ACC112 (cell line): ENCODE results near the gene GCGR.
A peak's percentile ranks its signal among the peaks of the same experiment; 100 is the strongest.

Experiments
- H2AFZ ChIP-seq: fragments of 200-600 bp; sonication (generic); one replicate; pipeline ENCODE4 v1.6.0; 2017; ENCODE audit warnings: antibody characterized with exemption, low read length; ENCODE audit not compliant: unreplicated experiment
- H3K27ac ChIP-seq: fragments of 200-600 bp; sonication (generic); 2 replicates; pipeline ENCODE4 v1.5.1; 2014; ENCODE audit warnings: low read depth, mild to moderate bottlenecking, antibody characterized with exemption, low read length, moderate library complexity
- H3K27me3 ChIP-seq: fragments of 200-600 bp; sonication (generic); 2 replicates; pipeline ENCODE4 v1.6.1; 2014; ENCODE audit warnings: mild to moderate bottlenecking, antibody characterized with exemption, low read length, moderate library complexity, mixed read lengths; ENCODE audit not compliant: insufficient read depth
- H3K36me3 ChIP-seq: fragments of 200-600 bp; sonication (generic); 2 replicates; pipeline ENCODE4 v1.6.1; 2016; ENCODE audit warnings: mild to moderate bottlenecking, antibody characterized with exemption, low read length, moderate library complexity, mixed read lengths; ENCODE audit not compliant: insufficient read depth
- H3K4me1 ChIP-seq: fragments of 200-600 bp; sonication (generic); one replicate; pipeline ENCODE4 v1.6.1; 2016; ENCODE audit warnings: low read length, mixed read lengths; ENCODE audit not compliant: insufficient read depth, unreplicated experiment, control insufficient read depth
- H3K4me3 ChIP-seq: fragments of 200-600 bp; sonication (generic); 2 replicates; pipeline ENCODE4 v1.5.1; 2014; ENCODE audit warnings: mild to moderate bottlenecking, low read depth, low read length
- H3K79me2 ChIP-seq: fragments of 200-600 bp; sonication (generic); one replicate; pipeline ENCODE4 v1.6.0; 2016; ENCODE audit warnings: low read length; ENCODE audit not compliant: control insufficient read depth, unreplicated experiment, insufficient read depth

GCGR gene

DNA sequence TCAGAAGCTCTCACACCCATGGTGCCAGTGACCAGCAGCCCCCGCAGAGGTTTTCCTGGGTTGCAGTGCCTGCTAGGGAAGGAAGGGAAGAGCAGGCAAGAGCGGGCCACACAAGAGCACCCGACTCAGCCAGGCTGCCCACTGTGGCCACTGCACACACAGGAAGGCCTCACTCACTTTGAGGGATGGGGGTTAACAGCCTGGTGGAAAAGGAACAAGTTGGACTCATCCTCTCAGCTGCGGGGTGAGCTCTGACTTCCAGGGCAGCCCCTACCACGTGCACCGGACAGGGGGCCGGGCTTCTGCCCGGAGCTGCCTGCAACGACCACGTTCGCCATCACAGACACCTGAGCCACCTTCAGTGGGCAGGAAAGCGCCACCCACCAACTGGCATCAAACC, 48.3 kb downstream of the GCGR start:
- H3K4me1 ChIP-seq = peaks cover 5% of the 10 kb centered on the region
- no peak overlapping the region for H3K4me3 ChIP-seq
- no peak overlapping the region for H3K27ac ChIP-seq
- H3K36me3 ChIP-seq = peaks cover 44% of the 10 kb centered on the region; the same call in 1 of the 2 replicates
- no peak overlapping the region for H2AFZ ChIP-seq
- no peaks in the 10 kb centered on the region for H3K27me3 ChIP-seq
- H3K79me2 ChIP-seq = peaks cover 54% of the 10 kb centered on the region

DNA sequence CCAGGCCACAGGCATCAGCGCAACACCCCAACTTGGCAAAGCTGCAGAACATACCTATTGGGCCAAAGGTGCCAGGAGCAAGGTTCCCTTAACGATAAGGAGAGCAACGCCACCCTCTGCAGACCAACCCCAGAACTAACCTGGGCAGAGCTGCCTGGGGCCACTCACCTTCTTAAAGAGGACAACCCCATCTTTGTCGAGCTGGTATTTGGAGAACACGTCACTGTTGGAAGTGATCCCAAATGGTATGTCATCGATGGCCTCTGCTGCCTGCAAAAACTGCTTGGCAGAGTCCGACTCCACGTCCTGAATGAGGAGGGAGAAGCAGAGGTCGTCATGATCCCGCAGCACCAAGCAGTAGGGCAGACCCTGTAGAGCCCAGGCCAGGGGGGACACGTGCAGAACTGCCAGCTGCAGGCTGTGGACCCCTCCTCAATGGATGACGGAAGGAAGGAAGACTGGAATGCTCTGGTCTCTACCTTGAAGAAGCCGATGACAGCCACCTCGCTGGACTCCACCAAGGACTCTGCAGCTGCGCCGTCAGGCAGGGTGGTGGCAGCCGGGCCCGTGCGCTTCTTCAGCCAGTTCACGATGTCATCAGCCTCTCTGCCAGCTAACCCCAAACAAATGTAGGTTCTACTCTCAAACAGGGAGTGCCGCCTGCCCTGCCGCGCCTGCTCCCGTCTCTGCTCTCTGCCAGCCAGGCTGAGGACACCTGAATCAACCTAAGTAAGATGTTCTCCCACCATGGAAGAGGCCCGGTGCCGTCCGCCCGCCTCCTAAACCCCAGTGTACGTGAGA, 51.2 kb downstream of the GCGR start:
- H3K27ac ChIP-seq = no peak overlapping the region
- H3K27me3 ChIP-seq = no peaks in the 10 kb centered on the region
- H2AFZ ChIP-seq = no peak overlapping the region
- H3K4me1 ChIP-seq = peaks cover 20% of the 10 kb centered on the region
- H3K36me3 ChIP-seq = peaks cover 53% of the 10 kb centered on the region; the same call in 1 of the 2 replicates
- H3K4me3 ChIP-seq = no peak overlapping the region
- H3K79me2 ChIP-seq = peaks cover 83% of the 10 kb centered on the region

DNA sequence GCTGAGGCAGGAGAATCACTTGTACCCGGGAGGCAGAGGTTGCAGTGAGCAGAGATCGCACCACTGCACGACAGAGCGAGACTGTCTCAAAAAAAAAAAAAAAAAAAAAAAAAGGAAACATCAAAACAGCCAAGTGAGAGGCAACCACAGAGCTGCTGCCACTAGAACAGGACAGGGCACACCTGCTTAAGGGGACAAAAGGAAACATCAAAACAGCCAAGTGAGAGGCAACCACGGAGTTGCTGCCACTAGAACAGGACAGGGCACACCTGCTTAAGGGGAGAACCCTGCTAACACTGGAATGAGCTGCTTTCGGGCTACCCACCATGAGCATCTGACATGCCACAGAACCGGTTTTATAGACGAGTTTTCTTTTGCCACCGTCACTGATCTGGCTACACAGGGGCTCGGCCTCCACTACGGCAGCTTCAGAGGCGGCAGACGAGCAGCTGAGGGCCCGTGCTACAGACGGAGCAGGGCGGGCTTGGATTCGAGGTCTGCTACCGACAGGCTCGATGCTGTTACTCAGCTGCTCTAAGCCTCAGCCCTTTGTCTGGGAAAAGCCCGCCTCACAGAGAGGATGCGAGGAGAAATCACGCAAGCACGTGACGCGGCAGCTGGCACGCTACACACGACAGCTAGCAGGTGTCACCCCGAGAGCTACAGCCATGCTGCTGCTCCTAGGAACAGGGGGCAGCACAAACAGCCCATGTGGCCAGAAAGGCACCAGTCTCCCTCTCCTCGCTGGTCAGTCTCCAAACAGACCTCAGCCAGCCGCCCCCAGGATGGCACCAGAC, 54.4 kb downstream of the GCGR start:
- peaks cover 81% of the 10 kb centered on the region for H3K79me2 ChIP-seq
- H3K27me3 ChIP-seq = no peaks in the 10 kb centered on the region
- H3K4me3 ChIP-seq = peak overlapping the region; percentile 84
- H2AFZ ChIP-seq = no peak overlapping the region
- H3K36me3 ChIP-seq = peaks cover 32% of the 10 kb centered on the region; the same call in 1 of the 2 replicates
- no peak overlapping the region; the same call in 1 of the 2 replicates for H3K27ac ChIP-seq
- H3K4me1 ChIP-seq = peaks cover 30% of the 10 kb centered on the region

DNA sequence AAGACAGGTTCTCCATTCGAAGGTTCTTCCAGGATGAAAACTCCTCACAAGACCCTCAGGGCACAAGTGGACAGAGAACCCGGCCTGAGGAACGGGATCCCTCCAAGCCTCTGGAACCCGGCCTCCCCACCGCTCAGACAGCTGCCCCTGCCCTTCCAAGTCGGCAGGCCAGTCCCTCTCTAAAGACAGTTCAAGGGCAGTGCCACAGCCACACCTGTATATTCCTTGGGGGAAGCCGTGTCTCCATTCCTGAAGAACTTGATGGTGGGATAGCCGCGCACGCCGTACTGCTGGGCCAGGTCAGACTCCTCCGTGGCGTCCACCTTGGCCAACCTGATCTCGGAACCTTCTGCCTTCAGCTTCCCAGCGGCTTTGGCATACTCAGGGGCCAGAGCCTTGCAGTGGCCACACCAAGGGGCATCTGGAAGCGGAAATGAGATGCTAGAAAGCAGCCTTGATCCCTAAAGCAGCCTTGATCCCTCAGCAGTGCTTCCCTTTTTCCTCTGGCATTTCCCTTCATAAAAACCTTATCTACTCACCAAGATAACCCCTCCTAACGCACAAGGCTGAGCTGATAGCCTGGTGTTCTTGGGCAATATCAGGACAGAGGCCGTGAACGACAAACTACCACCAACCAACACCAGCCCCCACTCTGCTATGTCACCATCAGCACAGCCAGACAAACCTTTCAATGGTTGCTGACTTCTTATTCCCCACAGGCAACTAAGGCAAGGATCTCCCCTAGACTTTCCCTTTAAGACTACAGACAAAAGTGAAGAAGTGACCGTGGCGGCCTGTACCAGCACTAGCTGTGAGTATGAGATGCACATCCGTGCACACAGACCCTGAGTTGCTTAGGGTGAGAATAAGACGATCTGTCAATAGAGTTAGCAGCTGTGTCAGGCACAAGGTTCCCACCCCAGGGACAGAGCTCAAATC, 55.3 kb downstream of the GCGR start:
- no peaks in the 10 kb centered on the region for H3K27me3 ChIP-seq
- H2AFZ ChIP-seq = no peak overlapping the region
- H3K79me2 ChIP-seq = peaks cover 82% of the 10 kb centered on the region
- peaks cover 36% of the 10 kb centered on the region for H3K4me1 ChIP-seq
- H3K36me3 ChIP-seq = peaks cover 27% of the 10 kb centered on the region; the same call in 1 of the 2 replicates
- peak overlapping the region; percentile 84 for H3K4me3 ChIP-seq
- H3K27ac ChIP-seq = peak overlapping the region; percentile 78

DNA sequence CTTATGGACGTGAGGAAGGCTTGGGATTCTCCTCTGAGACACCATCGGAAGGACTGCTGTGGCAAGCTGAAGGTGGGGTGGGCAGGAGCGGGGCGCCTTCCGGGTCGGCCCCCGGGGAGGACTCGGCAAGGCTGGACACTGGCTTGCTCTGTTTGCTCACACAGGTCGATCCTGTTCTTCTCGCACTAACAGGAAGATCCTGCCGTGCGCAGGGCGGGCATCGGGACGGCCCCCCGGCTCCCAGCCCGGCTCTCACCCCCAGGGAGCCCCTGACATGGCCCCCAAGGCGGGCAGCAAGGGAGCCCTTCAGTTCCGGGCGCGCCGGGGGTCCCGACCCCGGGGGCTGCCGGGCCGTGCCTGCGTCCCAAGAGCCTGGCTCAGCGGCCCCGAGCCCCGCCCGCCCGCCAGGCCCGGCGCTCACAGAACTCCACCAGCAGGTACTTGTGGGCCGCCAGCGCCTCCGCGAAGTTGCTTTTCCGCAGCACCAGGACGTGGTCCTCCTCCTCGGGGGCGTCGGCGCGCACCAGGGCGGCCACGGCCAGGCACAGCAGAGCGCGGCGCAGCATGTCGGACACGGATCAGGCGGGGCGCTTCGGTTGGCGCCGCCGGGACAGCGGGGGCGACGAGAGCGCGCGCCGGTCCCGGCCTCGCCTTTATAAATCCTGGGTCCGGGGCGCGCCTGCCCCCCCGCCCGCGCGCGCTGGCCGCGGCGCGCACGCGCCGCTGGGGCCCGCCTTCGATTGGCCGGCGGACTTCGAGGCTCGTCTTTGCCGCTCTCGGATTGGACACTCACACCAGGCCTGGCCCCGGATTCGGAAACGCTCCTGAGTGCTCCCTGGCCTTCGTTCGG, 56.2 kb downstream of the GCGR start, which contains the start of gene P4HB:
Gene P4HB, minus strand, starts transcription at position 630 of the 850 bp plus-strand sequence. Its CDS starts 64 bp downstream, at position 566.
- Histone ChIP-seq H3K27me3 (no peaks in the 10 kb centered on the region), H3K36me3 (peaks cover 24% of the 10 kb centered on the region; the same call in 1 of the 2 replicates), H3K4me1 (peaks cover 35% of the 10 kb centered on the region), H3K4me3 (peak within 1 kb of the TSS; percentile 88), H2AFZ (no peak within 1 kb of the TSS), H3K79me2 (peaks cover 77% of the 10 kb centered on the region), H3K27ac (peak within 1 kb of the TSS; percentile 93)

DNA sequence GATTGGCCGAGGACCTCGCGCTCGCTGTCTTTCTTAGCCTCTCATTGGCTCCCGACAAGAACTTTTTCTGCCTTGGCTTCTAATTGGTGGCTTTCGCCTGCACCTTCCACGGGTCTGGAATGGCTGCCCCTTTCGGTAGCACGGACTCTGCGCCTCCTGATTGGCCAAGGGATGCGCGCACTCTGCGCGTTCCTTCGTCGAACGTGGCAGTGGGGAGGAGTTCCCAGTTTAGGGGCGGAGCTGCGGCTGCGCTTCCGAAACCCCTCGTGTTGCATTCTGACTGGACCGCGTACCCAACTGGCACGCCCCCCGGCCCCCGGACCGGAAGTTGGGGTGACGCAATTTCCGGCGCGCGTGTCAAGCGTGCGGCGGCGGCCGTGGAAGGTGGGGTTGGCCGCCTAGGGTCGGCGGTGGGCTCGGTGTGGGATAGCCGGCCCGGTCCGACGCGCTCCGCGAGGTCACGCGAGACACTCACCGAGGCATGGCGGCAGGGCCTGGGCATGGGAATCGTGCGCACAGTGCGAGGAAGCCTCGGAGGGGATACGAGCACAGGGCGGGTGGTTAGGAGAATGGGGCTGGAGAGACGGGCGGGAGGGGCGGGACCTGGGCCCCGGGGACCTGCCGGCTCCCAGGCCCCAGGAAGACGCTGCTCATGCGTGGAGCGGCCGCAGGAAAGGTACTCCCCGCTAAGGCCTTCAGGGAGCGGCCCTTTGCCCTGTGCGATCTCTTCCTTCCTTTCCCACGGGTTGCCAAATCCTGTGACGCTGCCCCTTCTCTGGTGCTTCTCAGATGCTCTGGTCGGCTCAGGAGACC, 57.0 kb downstream of the GCGR start:
- Histone ChIP-seq H3K4me3 (peak overlapping the region; percentile 88), H3K4me1 (peaks cover 30% of the 10 kb centered on the region), H3K36me3 (peaks cover 15% of the 10 kb centered on the region; the same call in 1 of the 2 replicates), H3K27me3 (no peaks in the 10 kb centered on the region), H3K79me2 (peaks cover 69% of the 10 kb centered on the region), H3K27ac (peak overlapping the region; percentile 93), H2AFZ (no peak overlapping the region)

DNA sequence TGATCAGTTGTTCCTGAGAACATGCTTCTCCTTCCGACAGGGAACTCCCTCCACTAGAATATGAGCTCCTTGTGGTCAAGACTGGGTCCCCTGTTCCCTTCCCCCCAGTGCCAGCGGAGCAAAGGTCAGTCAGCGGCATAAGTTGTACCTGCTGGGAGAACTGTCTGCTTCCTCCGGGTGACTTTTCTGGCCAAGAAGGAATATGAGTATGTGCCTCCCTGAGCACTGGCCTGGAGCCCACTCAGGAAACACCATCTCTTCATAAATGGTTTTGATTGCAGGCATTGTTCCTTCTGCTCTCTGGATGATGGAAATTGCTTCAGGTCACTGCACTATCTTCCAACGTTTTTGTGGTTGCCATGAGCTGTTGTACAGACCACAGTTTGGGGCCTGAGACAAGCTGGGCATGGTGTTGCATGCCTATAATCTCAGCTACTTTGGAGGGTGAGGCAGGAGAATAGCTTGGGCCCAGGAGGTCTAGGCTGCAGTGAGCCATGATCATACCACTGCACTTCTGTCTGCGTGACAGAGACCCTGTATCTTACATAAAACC, 59.2 kb downstream of the GCGR start:
- H3K27ac ChIP-seq = peak overlapping the region; percentile 48
- H3K36me3 ChIP-seq = peaks cover 7% of the 10 kb centered on the region; the same call in 1 of the 2 replicates
- no peak overlapping the region for H2AFZ ChIP-seq
- H3K4me1 ChIP-seq = peaks cover 33% of the 10 kb centered on the region
- H3K4me3 ChIP-seq = peak overlapping the region; percentile 48
- H3K27me3 ChIP-seq = no peaks in the 10 kb centered on the region
- peaks cover 52% of the 10 kb centered on the region for H3K79me2 ChIP-seq
